ENCODE results near the gene CMTM8.

CMTM8 gene

GRCh38 chr3:32412887-32413286 lies 174.4 kb downstream of the CMTM8 start:
- no peak for DNase-seq (ENCODE audit: low spot score)

DNA sequence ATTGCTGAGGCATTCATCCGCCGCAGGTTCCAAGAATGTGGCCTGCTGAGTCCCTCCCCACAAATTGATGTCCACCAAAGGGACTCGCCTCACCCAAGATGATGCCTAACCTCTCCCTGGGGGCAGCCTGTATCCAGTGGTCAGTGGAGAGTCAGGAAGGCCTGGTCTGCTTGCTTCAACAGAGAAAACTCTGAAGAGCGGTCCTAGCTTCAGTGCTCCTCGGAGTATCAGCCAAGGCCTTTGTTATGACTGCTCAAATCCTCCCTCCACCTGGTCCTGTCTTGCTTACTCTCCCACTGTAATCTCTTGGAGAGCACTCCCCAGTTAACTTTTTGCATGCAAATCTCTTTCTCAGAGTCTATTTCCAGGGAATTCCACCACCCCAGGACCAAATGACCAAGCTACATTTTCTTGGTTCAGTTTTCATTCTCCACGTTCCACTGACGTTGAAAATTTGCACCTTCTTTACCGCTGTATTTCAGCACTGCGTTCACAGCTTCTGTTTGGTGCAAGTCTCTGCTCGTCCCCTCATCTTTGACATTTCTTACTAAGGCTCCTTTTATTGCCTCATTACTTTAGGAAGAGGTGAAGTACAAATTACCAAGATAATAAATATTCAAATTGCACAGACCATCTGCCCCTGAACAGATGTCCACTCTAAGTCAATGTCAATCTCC lies 175.5 kb downstream of the CMTM8 start:
- DNase-seq (ENCODE audit: low spot score) = no peak

GRCh38 chr3:32414522-32415202 lies 176.2 kb downstream of the CMTM8 start:
- DNase-seq (ENCODE audit: low spot score) = no peak

DNA sequence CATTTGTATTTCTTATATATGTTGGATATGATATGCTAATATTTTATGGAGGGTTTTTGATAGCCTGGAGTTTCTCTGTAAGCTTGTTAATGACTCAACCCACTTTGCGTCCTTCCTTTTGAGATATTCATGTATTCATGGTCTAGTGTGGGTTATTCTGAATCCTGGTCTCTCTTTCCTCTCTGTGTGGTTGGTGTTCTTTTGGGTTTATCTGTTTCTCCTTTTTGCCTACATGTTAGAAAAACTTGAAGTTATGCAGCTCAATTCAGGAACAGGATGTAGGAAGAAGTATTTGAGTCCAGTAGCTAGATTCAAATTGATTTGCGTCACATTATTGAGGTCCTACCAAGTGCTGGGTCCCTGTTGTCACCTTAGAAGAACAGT lies 181.3 kb downstream of the CMTM8 start:
- DNase-seq (ENCODE audit: low spot score) = no peak
